GM20000 (cell line): Measurements from ENCODE around the gene SMTN.
"Not testable (repeated sequence)": the region's sequence is repeated elsewhere in the genome, so short reads cannot be mapped to it uniquely, and the experiment has no call there.

Experiments used
- DNase-seq: peaks from one replicate; pipeline ENCODE4 v3.0.0; 2012; ENCODE audit warnings: low spot score
- TF ChIP-seq, protein P1 (sequence below): IDR thresholded peaks from 2 replicates; pipeline ENCODE4 v1.5.1; 2012; ENCODE audit warnings: mild to moderate bottlenecking, control low read depth; ENCODE audit errors: extremely low read depth, missing control alignments

SMTN gene

DNA sequence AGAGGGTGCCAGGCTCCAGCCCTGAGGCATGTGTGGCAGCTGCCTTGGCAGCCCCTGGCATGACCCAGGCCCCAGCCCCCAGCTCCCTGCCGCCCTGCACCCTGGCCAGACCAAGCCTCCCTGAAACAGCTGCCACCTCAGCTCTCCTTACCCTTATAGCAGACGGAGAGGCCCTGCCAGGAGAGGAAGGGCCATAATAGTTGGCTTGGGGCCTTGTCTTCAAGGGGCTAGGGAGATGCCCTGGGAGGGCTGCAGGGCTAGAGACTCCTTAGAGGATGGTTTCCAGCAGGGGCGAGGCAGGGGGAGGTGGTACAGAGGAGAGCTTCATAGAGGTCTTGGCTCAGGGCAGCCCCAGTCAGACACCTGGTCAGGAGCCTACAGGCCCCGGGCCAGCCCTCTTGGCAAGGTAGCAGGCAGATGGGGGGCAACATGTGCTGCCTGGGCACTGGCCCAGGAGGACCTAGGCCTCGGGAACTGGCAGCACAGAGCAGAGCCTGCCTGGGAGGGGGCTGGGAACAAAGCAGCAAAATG, 13.0 kb downstream of the SMTN start:
- TF ChIP-seq, protein P1, sequence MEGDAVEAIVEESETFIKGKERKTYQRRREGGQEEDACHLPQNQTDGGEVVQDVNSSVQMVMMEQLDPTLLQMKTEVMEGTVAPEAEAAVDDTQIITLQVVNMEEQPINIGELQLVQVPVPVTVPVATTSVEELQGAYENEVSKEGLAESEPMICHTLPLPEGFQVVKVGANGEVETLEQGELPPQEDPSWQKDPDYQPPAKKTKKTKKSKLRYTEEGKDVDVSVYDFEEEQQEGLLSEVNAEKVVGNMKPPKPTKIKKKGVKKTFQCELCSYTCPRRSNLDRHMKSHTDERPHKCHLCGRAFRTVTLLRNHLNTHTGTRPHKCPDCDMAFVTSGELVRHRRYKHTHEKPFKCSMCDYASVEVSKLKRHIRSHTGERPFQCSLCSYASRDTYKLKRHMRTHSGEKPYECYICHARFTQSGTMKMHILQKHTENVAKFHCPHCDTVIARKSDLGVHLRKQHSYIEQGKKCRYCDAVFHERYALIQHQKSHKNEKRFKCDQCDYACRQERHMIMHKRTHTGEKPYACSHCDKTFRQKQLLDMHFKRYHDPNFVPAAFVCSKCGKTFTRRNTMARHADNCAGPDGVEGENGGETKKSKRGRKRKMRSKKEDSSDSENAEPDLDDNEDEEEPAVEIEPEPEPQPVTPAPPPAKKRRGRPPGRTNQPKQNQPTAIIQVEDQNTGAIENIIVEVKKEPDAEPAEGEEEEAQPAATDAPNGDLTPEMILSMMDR, result no peak

DNA sequence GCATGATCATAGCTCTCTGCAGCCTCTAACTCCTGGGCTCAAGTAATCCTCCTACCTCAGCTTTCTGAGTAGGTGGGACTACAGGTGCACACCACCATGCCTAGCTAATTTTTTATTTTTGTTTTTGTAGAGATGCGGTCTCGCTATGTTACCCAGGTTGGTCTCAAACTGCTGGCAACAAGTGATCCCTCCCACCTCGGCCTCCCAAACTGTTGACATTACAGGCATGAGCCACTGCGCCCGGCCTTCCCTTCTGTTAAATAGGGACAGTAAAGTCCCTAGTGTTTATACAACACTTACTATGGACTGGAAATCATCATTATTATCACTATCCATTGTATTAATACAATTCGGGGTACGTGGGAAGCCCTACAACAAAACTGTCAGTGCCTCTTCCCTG, 13.6 kb downstream of the SMTN start:
- TF ChIP-seq, protein P1, result no peak
- no peak for DNase-seq

More for the DNA sequence above, 13.0 kb downstream of the SMTN start:
- no peak for DNase-seq

DNA sequence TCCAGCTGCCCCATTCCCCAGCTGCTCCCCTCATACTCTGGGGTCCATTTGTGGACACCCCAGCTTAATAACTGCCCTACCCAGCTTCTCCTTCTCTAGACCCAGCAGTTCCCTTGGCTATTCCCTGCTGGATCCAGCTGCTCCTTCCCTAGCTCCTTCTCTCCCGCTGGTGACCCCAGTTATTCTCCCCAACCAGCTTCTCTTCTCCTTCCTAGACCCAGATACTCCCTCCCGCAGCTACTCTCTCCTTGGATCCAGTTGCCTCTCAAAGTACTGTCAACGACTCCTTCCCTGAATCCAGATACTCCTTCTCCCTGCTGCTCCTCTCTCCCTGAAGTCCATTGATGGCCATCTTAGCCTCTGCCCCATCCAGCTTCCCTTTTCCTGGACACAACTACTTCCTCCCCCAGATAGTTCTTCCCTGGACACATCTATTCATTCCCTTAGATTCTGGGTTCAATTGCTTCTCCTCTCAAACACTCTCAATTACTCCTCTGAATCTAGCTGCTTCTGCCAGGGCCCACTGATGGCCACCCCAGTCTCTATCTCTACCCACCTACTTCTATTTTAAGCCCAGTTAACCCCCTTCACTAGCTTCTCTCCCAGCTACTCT, 14.6 kb downstream of the SMTN start:
- no peak for DNase-seq
- TF ChIP-seq, protein P1, result no peak

DNA sequence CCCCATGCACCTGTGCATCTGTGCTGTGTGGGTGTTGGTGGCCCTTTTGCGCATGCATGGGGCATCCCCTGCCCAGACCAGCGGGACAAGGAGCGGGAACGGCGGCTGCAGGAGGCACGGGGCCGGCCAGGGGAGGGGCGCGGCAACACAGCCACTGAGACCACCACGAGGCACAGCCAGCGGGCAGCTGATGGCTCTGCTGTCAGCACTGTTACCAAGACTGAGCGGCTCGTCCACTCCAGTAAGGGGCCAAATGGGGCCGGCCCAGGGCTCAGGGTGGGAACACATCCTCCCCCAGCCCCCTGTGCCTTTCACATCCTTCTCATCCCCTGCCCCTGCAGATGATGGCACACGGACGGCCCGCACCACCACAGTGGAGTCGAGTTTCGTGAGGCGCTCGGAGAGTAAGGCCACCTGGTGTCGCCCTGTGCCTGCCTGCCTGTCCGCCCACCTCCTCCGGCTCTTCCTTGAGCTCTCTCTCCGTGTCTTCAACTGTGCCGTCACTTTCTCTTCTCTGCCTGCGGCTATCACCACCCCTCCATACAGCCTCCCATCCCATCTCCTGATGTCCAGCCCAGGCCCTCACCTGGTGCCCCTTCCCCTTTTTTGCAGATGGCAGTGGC, 15.7 kb downstream of the SMTN start:
- DNase-seq, result no peak
- TF ChIP-seq, protein P1, result no peak

DNA sequence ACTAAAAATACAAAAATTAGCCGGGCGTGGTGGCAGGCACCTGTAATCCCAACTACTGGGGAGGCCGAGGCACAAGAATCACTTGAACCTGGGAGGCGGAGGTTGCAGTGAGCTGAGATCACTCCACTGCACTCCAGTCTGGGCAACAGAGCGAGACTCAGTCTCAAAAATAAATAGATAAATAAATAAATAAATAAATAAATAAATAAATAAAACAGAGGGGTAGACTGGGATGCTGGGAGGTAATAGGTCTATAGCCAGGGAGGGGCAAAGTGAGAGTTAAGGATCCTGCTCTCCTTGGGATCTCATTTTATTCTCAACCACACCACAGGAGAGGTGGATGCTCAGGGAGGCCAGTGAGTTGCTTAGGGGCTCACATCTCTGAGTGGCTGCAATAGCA, 16.4 kb downstream of the SMTN start:
- not testable (repeated sequence) for DNase-seq

DNA sequence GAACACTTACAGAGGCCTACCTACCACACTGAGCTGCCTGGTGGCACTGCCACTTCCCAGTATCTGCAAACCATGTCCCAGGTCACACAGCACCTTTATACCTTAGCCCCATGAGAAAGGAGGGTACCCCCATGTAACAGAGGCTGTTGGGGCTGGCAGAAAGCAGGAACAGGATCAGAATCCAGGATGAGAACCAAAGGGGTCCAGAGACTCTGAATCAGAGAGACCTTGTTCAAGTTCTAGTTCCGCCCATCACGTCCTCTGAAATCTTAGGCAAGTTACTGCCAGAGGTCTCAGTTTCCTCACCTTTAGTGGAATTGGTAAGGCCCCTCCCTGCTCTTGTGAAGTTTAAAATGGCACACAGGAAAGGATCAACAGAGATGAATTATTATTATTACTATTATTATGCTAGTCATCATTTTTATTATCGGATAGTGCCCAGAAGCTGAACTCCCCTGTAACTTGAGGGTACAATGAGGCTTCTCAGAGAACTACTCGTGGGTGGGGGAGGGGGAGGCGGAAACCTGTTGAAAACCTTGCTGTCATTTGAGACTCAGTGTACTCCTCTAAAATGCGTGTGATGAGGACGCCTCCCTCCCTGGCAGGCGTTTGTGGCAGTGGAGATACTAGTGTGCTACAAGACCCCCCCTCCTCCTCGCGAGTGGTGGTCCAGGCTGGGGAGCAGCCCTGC, 17.0 kb downstream of the SMTN start:
- TF ChIP-seq, protein P1, result no peak
- no peak for DNase-seq

DNA sequence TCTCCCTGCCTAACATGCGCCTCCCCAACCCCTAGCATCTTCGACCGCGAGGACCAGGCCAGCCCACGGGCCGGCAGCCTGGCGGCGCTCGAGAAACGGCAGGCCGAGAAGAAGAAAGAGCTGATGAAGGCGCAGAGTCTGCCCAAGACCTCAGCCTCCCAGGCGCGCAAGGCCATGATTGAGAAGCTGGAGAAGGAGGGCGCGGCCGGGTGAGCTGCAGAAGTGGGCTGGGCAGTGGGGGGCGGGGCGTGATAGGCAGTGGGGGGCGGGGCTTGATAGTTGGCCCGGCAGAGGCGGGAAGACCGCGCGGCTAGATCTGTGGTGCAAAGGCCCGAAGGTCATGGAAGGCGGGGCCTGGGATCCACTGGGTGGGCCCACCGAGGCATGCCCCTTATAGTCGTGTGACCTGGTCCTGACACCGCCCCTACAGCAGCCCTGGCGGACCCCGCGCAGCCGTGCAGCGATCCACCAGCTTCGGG, 17.6 kb downstream of the SMTN start:
- TF ChIP-seq, protein P1, result no peak
- DNase-seq, result no peak
